ENCODE results near the gene POLR2B. TPM values are rescaled to one million over a fixed set of nuclear protein-coding genes. Genes with fewer than 3 reads are reported as not detected.
A peak's percentile ranks its signal among the peaks of the same experiment; 100 is the strongest.

POLR2B gene
- total RNA-seq, 1 experiment from 2014 or later: 77.1 TPM

DNA sequence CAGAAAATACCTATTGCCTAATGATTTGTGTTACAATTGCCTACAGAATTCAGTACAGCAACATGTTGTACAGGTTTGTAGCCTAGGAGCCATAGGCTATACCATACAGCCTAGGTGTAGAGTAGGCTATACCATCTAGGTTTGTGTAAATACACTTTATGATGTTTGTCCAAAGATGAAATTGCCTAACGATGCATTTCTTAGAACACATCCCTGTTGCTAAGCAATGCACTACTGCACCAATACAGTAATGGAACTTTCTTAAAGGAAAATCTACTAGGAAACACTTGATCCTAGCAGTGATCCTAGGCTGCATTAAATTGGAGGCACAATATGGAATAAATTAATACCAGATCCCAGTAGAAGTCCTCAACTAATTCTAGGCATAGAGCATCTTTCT, 19.6 kb upstream of the POLR2B start:
- no peaks in the 10 kb centered on the region for H3K79me2 ChIP-seq (ENCODE audit: low read depth)
- no peaks in the 10 kb centered on the region for H3K36me3 ChIP-seq (ENCODE audit: low read depth)
- H3K27ac ChIP-seq: no peak overlapping the region
- CTCF ChIA-PET: no interaction called here
- H2AFZ ChIP-seq: no peak overlapping the region
- POLR2A ChIA-PET (ENCODE audit: unreplicated experiment): no interaction called here
- H3K9me3 ChIP-seq (ENCODE audit: insufficient read depth, low read depth): no peaks in the 10 kb centered on the region
- TF ChIP-seq, protein P1, sequence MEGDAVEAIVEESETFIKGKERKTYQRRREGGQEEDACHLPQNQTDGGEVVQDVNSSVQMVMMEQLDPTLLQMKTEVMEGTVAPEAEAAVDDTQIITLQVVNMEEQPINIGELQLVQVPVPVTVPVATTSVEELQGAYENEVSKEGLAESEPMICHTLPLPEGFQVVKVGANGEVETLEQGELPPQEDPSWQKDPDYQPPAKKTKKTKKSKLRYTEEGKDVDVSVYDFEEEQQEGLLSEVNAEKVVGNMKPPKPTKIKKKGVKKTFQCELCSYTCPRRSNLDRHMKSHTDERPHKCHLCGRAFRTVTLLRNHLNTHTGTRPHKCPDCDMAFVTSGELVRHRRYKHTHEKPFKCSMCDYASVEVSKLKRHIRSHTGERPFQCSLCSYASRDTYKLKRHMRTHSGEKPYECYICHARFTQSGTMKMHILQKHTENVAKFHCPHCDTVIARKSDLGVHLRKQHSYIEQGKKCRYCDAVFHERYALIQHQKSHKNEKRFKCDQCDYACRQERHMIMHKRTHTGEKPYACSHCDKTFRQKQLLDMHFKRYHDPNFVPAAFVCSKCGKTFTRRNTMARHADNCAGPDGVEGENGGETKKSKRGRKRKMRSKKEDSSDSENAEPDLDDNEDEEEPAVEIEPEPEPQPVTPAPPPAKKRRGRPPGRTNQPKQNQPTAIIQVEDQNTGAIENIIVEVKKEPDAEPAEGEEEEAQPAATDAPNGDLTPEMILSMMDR (conservative IDR thresholded peaks at IDR 0.05): no peak
- no peak for TF ChIP-seq EZH2 (IDR thresholded peaks at IDR 0.05; ENCODE audit: low read depth)
- H3K27me3 ChIP-seq (ENCODE audit: insufficient read depth, low read depth): no peaks in the 10 kb centered on the region
- H3F3A ChIP-seq (ENCODE audit: insufficient read depth, low read depth): no peaks in the 10 kb centered on the region
- no TSS peak for BruUV-seq (replicated peaks)
- no peaks in the 10 kb centered on the region for H3K4me1 ChIP-seq (replicated peaks; ENCODE audit: insufficient read depth)
- H4K20me1 ChIP-seq (ENCODE audit: insufficient read depth): no peaks in the 10 kb centered on the region
- intact Hi-C loops (cut with micrococcal nuclease; ENCODE audit: unreplicated experiment): no loop called here
- no peak for DNase-seq
- no peak overlapping the region for H3K4me3 ChIP-seq
- H3K9me2 ChIP-seq (ENCODE audit: insufficient read depth): no peaks in the 10 kb centered on the region
- H3K4me2 ChIP-seq: no peak overlapping the region

DNA sequence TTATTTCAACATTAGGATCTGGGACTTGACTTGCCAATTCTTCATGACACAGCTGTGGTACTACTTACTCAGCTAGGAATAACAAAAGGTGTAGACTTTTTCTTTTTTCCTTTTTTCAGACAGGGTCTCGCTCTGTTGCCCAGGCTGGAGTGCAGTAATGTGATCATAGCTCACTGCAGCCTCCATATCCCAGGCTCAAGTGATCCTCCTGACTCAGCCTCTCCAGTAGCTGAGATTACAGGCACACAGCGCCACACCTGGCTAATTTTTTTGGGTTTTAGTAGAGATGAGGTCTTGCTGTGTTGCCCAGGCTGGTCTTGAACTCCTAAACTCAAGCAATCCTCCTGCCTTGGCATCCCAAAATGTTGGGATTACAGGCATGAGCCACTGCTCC, 17.6 kb upstream of the POLR2B start:
- Histone ChIP-seq H3K9me3 (ENCODE audit: insufficient read depth, low read depth) (no peaks in the 10 kb centered on the region), H3F3A (ENCODE audit: insufficient read depth, low read depth) (no peaks in the 10 kb centered on the region), H3K9me2 (ENCODE audit: insufficient read depth) (no peaks in the 10 kb centered on the region), H3K36me3 (ENCODE audit: low read depth) (no peaks in the 10 kb centered on the region), H3K27ac (peak overlapping the region; percentile 26), H3K27me3 (ENCODE audit: insufficient read depth, low read depth) (no peaks in the 10 kb centered on the region), H3K79me2 (ENCODE audit: low read depth) (no peaks in the 10 kb centered on the region), H3K4me3 (no peak overlapping the region), H3K4me2 (no peak overlapping the region), H3K4me1 (replicated peaks; ENCODE audit: insufficient read depth) (no peaks in the 10 kb centered on the region), H4K20me1 (ENCODE audit: insufficient read depth) (no peaks in the 10 kb centered on the region), H2AFZ (no peak overlapping the region)
- no peak for TF ChIP-seq EZH2 (IDR thresholded peaks at IDR 0.05; ENCODE audit: low read depth)
- TF ChIP-seq, protein P1 (conservative IDR thresholded peaks at IDR 0.05): no peak
- intact Hi-C loops (cut with micrococcal nuclease; ENCODE audit: unreplicated experiment): no loop called here
- ChIA-PET CTCF (interaction anchor here (0.6 kb wide), 1 partner anchor 172 kb away, joined by 4 read pairs; no protein-coding TSS in a partner anchor), POLR2A (ENCODE audit: unreplicated experiment) (no interaction called here)
- no TSS peak for BruUV-seq (replicated peaks)
- DNase-seq: no peak

DNA sequence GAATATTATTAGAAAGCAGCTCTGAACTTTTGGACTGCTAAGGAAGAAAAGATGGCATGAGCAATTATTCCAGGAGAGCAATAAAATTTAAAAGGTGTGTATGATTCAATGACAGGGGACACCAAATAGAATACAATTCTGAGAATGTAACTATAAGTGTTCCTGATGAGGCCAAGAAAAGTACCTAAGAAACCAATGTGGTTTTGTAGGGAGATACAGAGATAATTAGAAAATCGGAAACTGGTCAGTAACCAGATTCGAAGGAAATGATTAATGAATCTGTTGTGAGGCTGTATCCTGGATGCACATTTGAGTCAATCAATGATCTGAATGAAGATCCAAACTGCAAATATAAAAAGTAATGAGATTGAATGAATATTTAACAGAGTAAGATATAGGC, 7.3 kb upstream of the POLR2B start:
- Histone ChIP-seq H2AFZ (no peak overlapping the region), H3K4me2 (no peak overlapping the region), H3K9me2 (ENCODE audit: insufficient read depth) (no peaks in the 10 kb centered on the region), H3K4me3 (no peak overlapping the region), H4K20me1 (ENCODE audit: insufficient read depth) (peaks cover 14% of the 10 kb centered on the region), H3K27ac (no peak overlapping the region), H3K36me3 (ENCODE audit: low read depth) (peaks cover 21% of the 10 kb centered on the region), H3K27me3 (ENCODE audit: insufficient read depth, low read depth) (no peaks in the 10 kb centered on the region), H3K79me2 (ENCODE audit: low read depth) (peaks cover 36% of the 10 kb centered on the region), H3F3A (ENCODE audit: insufficient read depth, low read depth) (no peaks in the 10 kb centered on the region), H3K4me1 (replicated peaks; ENCODE audit: insufficient read depth) (peaks cover 8% of the 10 kb centered on the region), H3K9me3 (ENCODE audit: insufficient read depth, low read depth) (no peaks in the 10 kb centered on the region)
- no peak for DNase-seq
- no peak for TF ChIP-seq EZH2 (IDR thresholded peaks at IDR 0.05; ENCODE audit: low read depth)
- TF ChIP-seq, protein P1 (conservative IDR thresholded peaks at IDR 0.05): no peak
- ChIA-PET CTCF (no interaction called here), POLR2A (ENCODE audit: unreplicated experiment) (no interaction called here)
- intact Hi-C loops (cut with micrococcal nuclease; ENCODE audit: unreplicated experiment): no loop called here
- no TSS peak for BruUV-seq (replicated peaks)

Data from PC-9 (cell line).